ENCODE measurements around the gene NNT. TPM values are rescaled to one million over a fixed set of nuclear protein-coding genes. Genes with fewer than 3 reads are reported as not detected.

The NNT gene
- total and polyA plus RNA-seq, 2 of the 13 experiments (the other 11 are each of a cell fraction or from before 2014, with no cell fraction given): 21.1 to 58.0 TPM

DNA sequence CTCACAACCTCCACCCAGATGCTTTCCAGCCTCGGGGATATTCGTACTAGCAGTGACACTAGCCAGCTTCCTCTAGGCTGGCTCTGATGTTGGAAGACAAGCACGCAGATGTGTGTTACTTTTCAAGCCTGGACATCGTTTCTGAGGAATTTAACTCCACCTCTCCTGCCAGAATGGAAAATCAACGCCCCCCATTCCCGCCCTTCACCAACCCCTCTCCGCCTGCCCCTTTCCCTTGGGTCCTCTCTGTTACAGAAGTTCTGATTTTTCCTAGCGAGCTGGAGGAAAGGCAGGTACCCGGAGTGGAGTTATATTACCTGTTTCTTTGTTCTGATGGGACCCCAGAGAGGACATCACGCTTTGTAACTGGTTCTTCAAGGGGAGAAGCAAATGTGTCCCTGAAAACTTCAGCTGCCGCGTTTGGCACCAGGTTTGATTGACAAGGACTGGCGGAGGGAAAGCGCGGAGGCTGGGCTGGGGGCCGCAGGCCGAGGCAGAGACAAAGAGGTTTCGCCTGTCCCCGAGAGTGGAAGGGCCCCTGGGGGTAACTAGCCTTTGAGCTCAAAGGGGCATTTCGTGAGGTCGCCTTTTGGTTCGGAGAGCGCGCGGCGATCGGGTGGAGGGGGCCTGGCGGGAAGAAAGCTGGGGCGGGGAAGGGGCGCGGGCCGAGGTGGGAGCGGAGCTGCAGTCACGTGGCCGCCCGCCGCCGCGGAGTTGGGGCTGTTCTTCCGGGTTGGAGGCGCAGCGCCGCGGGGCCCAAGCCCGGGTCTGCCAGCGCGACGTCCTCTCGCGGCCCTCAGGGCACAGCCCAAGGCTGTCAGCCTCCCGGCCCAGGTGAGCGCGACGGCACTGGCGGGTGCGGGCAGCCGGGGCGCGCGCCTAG is at the start of gene NNT (continued):
- TF ChIP-seq, protein P1, sequence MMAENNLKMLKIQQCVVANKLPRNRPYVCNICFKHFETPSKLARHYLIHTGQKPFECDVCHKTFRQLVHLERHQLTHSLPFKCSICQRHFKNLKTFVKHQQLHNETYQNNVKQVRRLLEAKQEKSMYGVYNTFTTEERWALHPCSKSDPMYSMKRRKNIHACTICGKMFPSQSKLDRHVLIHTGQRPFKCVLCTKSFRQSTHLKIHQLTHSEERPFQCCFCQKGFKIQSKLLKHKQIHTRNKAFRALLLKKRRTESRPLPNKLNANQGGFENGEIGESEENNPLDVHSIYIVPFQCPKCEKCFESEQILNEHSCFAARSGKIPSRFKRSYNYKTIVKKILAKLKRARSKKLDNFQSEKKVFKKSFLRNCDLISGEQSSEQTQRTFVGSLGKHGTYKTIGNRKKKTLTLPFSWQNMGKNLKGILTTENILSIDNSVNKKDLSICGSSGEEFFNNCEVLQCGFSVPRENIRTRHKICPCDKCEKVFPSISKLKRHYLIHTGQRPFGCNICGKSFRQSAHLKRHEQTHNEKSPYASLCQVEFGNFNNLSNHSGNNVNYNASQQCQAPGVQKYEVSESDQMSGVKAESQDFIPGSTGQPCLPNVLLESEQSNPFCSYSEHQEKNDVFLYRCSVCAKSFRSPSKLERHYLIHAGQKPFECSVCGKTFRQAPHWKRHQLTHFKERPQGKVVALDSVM (CRISPR knock-in tag; IDR thresholded peaks at IDR 0.05): no peak
- TF ChIP-seq ZNF354B (CRISPR knock-in tag; IDR thresholded peaks at IDR 0.05): no peak
- TF ChIP-seq POLR2A (IDR thresholded peaks at IDR 0.05; ENCODE audit: insufficient read depth in 1 of 2, low read depth in 2 of 2, low read length in 2 of 2): peak; percentile 33 to 61; a peak in 3 of 4 replicates
- TF ChIP-seq SOX5 (CRISPR knock-in tag; IDR thresholded peaks at IDR 0.05; ENCODE audit: borderline replicate concordance): no peak
- no peak for TF ChIP-seq NCOA5 (CRISPR knock-in tag; IDR thresholded peaks at IDR 0.05)
- TF ChIP-seq ZNF460 (CRISPR knock-in tag; IDR thresholded peaks at IDR 0.05; ENCODE audit: borderline replicate concordance): no peak; the same call in 1 of the 2 replicates
- no peak for TF ChIP-seq EHMT2 (IDR thresholded peaks at IDR 0.05; ENCODE audit: borderline replicate concordance, low read depth, low read length)
- no peak for TF ChIP-seq SETDB1 (CRISPR knock-in tag; IDR thresholded peaks at IDR 0.05; ENCODE audit: borderline replicate concordance)
- TF ChIP-seq POGZ (CRISPR knock-in tag; IDR thresholded peaks at IDR 0.05): peak; percentile 71
- TF ChIP-seq, protein P2, sequence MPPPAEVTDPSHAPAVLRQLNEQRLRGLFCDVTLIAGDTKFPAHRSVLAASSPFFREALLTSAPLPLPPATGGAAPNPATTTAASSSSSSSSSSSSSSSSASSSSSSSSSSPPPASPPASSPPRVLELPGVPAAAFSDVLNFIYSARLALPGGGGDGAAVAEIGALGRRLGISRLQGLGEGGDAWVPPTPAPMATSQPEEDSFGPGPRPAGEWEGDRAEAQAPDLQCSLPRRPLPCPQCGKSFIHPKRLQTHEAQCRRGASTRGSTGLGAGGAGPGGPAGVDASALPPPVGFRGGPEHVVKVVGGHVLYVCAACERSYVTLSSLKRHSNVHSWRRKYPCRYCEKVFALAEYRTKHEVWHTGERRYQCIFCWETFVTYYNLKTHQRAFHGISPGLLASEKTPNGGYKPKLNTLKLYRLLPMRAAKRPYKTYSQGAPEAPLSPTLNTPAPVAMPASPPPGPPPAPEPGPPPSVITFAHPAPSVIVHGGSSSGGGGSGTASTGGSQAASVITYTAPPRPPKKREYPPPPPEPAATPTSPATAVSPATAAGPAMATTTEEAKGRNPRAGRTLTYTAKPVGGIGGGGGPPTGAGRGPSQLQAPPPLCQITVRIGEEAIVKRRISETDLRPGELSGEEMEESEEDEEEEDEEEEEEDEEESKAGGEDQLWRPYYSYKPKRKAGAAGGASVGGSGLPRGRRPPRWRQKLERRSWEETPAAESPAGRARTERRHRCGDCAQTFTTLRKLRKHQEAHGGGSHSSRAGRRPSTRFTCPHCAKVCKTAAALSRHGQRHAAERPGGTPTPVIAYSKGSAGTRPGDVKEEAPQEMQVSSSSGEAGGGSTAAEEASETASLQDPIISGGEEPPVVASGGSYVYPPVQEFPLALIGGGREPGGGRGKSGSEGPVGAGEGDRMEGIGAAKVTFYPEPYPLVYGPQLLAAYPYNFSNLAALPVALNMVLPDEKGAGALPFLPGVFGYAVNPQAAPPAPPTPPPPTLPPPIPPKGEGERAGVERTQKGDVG (CRISPR knock-in tag; IDR thresholded peaks at IDR 0.05; ENCODE audit: borderline replicate concordance): no peak
- TF ChIP-seq, protein P3, sequence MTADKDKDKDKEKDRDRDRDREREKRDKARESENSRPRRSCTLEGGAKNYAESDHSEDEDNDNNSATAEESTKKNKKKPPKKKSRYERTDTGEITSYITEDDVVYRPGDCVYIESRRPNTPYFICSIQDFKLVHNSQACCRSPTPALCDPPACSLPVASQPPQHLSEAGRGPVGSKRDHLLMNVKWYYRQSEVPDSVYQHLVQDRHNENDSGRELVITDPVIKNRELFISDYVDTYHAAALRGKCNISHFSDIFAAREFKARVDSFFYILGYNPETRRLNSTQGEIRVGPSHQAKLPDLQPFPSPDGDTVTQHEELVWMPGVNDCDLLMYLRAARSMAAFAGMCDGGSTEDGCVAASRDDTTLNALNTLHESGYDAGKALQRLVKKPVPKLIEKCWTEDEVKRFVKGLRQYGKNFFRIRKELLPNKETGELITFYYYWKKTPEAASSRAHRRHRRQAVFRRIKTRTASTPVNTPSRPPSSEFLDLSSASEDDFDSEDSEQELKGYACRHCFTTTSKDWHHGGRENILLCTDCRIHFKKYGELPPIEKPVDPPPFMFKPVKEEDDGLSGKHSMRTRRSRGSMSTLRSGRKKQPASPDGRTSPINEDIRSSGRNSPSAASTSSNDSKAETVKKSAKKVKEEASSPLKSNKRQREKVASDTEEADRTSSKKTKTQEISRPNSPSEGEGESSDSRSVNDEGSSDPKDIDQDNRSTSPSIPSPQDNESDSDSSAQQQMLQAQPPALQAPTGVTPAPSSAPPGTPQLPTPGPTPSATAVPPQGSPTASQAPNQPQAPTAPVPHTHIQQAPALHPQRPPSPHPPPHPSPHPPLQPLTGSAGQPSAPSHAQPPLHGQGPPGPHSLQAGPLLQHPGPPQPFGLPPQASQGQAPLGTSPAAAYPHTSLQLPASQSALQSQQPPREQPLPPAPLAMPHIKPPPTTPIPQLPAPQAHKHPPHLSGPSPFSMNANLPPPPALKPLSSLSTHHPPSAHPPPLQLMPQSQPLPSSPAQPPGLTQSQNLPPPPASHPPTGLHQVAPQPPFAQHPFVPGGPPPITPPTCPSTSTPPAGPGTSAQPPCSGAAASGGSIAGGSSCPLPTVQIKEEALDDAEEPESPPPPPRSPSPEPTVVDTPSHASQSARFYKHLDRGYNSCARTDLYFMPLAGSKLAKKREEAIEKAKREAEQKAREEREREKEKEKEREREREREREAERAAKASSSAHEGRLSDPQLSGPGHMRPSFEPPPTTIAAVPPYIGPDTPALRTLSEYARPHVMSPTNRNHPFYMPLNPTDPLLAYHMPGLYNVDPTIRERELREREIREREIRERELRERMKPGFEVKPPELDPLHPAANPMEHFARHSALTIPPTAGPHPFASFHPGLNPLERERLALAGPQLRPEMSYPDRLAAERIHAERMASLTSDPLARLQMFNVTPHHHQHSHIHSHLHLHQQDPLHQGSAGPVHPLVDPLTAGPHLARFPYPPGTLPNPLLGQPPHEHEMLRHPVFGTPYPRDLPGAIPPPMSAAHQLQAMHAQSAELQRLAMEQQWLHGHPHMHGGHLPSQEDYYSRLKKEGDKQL (CRISPR knock-in tag; IDR thresholded peaks at IDR 0.05; ENCODE audit: low read depth): no peak
- no peak for TF ChIP-seq NCOR1 (IDR thresholded peaks at IDR 0.05; ENCODE audit: borderline replicate concordance, low read length)
- TF ChIP-seq ATF1 (CRISPR knock-in tag; IDR thresholded peaks at IDR 0.05): no peak
- no peak for TF ChIP-seq ZNF570 (CRISPR knock-in tag; IDR thresholded peaks at IDR 0.05; ENCODE audit: borderline replicate concordance)
- TF ChIP-seq, protein P4, sequence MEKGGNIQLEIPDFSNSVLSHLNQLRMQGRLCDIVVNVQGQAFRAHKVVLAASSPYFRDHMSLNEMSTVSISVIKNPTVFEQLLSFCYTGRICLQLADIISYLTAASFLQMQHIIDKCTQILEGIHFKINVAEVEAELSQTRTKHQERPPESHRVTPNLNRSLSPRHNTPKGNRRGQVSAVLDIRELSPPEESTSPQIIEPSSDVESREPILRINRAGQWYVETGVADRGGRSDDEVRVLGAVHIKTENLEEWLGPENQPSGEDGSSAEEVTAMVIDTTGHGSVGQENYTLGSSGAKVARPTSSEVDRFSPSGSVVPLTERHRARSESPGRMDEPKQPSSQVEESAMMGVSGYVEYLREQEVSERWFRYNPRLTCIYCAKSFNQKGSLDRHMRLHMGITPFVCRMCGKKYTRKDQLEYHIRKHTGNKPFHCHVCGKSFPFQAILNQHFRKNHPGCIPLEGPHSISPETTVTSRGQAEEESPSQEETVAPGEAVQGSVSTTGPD (CRISPR knock-in tag; IDR thresholded peaks at IDR 0.05): no peak

All from HepG2 (cell line).